ENCODE results near the gene MRPL11.

- no peak for TF ChIP-seq CTCF (IDR thresholded peaks at IDR 0.05)
- TF ChIP-seq POLR2A (IDR thresholded peaks at IDR 0.05) = no peak
These were observed 29.1 kb upstream of the MRPL11 start for GRCh38 chr11:66467756-66468155.
